Liver (tissue), 9 donors: ENCODE results near the gene DTD1. TPM values are rescaled to one million over a fixed set of nuclear protein-coding genes. Genes with fewer than 3 reads are reported as not detected.

Experiments
- DNase-seq: peaks from one replicate; pipeline ENCODE4 v3.0.0-alpha.2; 2017; ENCODE audit warnings: low spot score
- H3K27ac ChIP-seq, 2 donors: one replicate each; pipeline ENCODE4 v1.7.0; 2013; ENCODE audit warnings: inconsistent platforms in 2 of 2, low read length in 2 of 2, control low read depth in 1 of 2, low read depth in 1 of 2, mild to moderate bottlenecking in 1 of 2
- H3K27me3 ChIP-seq, 4 donors: one replicate each; pipeline versions ENCODE4 v1.6.1 to v1.7.0; 2013; ENCODE audit warnings: low read length in 3 of 4, inconsistent platforms in 1 of 4, mild to moderate bottlenecking in 1 of 4, moderate library complexity in 1 of 4; ENCODE audit not compliant: control insufficient read depth in 4 of 4, insufficient read depth in 4 of 4
- H3K36me3 ChIP-seq, 4 donors: one replicate each; pipeline versions ENCODE4 v1.6.1 to v1.7.0; 2013; ENCODE audit warnings: low read length in 3 of 4, mild to moderate bottlenecking in 3 of 4, low read depth in 1 of 4, moderate library complexity in 1 of 4; ENCODE audit not compliant: control insufficient read depth in 4 of 4, insufficient read depth in 3 of 4
- H3K4me1 ChIP-seq, 4 donors: one replicate each; pipeline versions ENCODE4 v1.6.1 to v1.7.0; 2013; ENCODE audit warnings: low read length in 3 of 4, mild to moderate bottlenecking in 3 of 4, moderate library complexity in 1 of 4; ENCODE audit not compliant: control insufficient read depth in 4 of 4, insufficient read depth in 4 of 4
- H3K4me3 ChIP-seq, 3 donors: one replicate each; pipeline versions ENCODE4 v1.6.1 to v1.7.0; 2013; ENCODE audit warnings: low read length in 3 of 3, control low read depth in 1 of 3, low read depth in 1 of 3, mild to moderate bottlenecking in 1 of 3
- H3K9ac ChIP-seq, 2 donors: one replicate each; pipeline ENCODE4 v1.7.0; 2013; ENCODE audit warnings: low read length in 2 of 2, mild to moderate bottlenecking in 2 of 2, moderate library complexity in 2 of 2, control low read depth in 1 of 2, low read depth in 1 of 2
- H3K9me3 ChIP-seq, 4 donors: one replicate each; pipeline versions ENCODE4 v1.6.1 to v1.7.0; 2013; ENCODE audit warnings: low read length in 3 of 4; ENCODE audit not compliant: control insufficient read depth in 4 of 4
- ATF3 ChIP-seq: IDR thresholded peaks from 2 replicates; pipeline ENCODE4 v1.6.1; 2016; ENCODE audit warnings: antibody characterized with exemption
- CTCF ChIP-seq: fragments of 150-350 bp; IDR thresholded peaks from 2 replicates; pipeline ENCODE4 v1.5.1; 2017; ENCODE audit warnings: improper control_type of control experiment, low read depth, low read length; ENCODE audit not compliant: missing input control
- EGR1 ChIP-seq, 2 donors: IDR thresholded peaks; 2 replicates each; pipeline ENCODE4 v1.6.1; 2016 to 2018; ENCODE audit warnings: antibody characterized with exemption in 2 of 2, low read depth in 2 of 2
- FOXA1 ChIP-seq: IDR thresholded peaks from 2 replicates; pipeline ENCODE4 v1.6.1; 2016; ENCODE audit warnings: antibody characterized with exemption
- GABPA ChIP-seq, 2 donors: IDR thresholded peaks in 1 of 2; conservative IDR thresholded peaks in 1 of 2; 2 replicates each; pipeline ENCODE4 v1.6.1; 2016; ENCODE audit warnings: antibody characterized with exemption in 2 of 2, mild to moderate bottlenecking in 1 of 2, moderate library complexity in 1 of 2
- HNF4G ChIP-seq: IDR thresholded peaks from 2 replicates; pipeline ENCODE4 v1.6.1; 2016; ENCODE audit warnings: antibody characterized with exemption
- JUND ChIP-seq, 2 donors: IDR thresholded peaks; 2 replicates each; pipeline ENCODE4 v1.6.1; 2016; ENCODE audit warnings: antibody characterized with exemption in 2 of 2
- MAX ChIP-seq: IDR thresholded peaks from 2 replicates; pipeline ENCODE4 v1.6.1; 2016; ENCODE audit warnings: antibody characterized with exemption
- NR2F2 ChIP-seq: IDR thresholded peaks from 2 replicates; pipeline ENCODE4 v1.6.1; 2016; ENCODE audit warnings: antibody characterized with exemption
- RXRA ChIP-seq, 2 donors: IDR thresholded peaks; 2 replicates each; pipeline ENCODE4 v1.6.1; 2017 to 2018; ENCODE audit warnings: antibody characterized with exemption in 2 of 2, mild to moderate bottlenecking in 1 of 2
- TAF1 ChIP-seq: conservative IDR thresholded peaks from 2 replicates; pipeline ENCODE4 v1.6.1; 2016; ENCODE audit warnings: antibody characterized with exemption, mild to moderate bottlenecking
- YY1 ChIP-seq: IDR thresholded peaks from 2 replicates; pipeline ENCODE4 v1.6.1; 2016; ENCODE audit warnings: antibody characterized with exemption, mild to moderate bottlenecking
- ZBTB33 ChIP-seq: IDR thresholded peaks from 2 replicates; pipeline ENCODE4 v1.6.1; 2016; ENCODE audit warnings: antibody characterized with exemption
- WGBS: extraction: QIAGEN DNeasy Blood & Tissue Kit; methylation state at CpG from one replicate; pipeline ENCODE4 v1.1.7; 2013; 5-methylcytosine and 5-hydroxymethylcytosine counted together
- polyA plus RNA-seq, 2 donors: library from polyadenylated mRNA; stranded (reverse) in 1 of 2; unstranded in 1 of 2; fragments of 200-250 nt in 1 of 2; fragments of >200 nt in 1 of 2; fragmentation: Nextera tagmentation in 1 of 2; extraction: Ambion mirVana in 1 of 2; gene quantifications; one replicate each; pipeline versions ENCODE4 v1.2.1 to v1.2.3, GENCODE V29; 2013 to 2015
- total RNA-seq, 2 donors: library from RNA; depleted of rRNA; stranded (reverse); fragments of >200 nt; gene quantifications; one replicate each; pipeline ENCODE4 v1.2.3, GENCODE V29; 2014
- TF ChIP-seq, protein P1 (sequence below): IDR thresholded peaks from 2 replicates; pipeline ENCODE4 v1.6.1; 2016; ENCODE audit warnings: antibody characterized with exemption, mild to moderate bottlenecking
- donor health status: healthy.
- donor health status: healthy.
- donor health status: healthy.
- donor health status: healthy.
- donor health status: healthy.

The DTD1 gene
- total and polyA plus RNA-seq, 4 donors, result 7.8 to 11.3 (median 10.1) TPM

- Histone ChIP-seq H3K4me1 (no peaks in the 10 kb centered on the region), H3K27me3 (no peaks in the 10 kb centered on the region), H3K9ac (no peak overlapping the region), H3K36me3 (no peaks in the 10 kb centered on the region), H3K27ac (no peak overlapping the region), H3K9me3 (no peaks in the 10 kb centered on the region), H3K4me3 (no peak overlapping the region)
- TF ChIP-seq ZBTB33 (no peak), YY1 (no peak), GABPA (IDR thresholded peaks at IDR 0.05 in 1 of 2, conservative IDR thresholded peaks at IDR 0.05 in 1 of 2) (no peak), EGR1 (IDR thresholded peaks at IDR 0.05; ENCODE audit: low read depth in 2 of 2) (no peak), RXRA (IDR thresholded peaks at IDR 0.05) (no peak), MAX (no peak), ATF3 (no peak), HNF4G (no peak), FOXA1 (no peak), NR2F2 (no peak), TAF1 (no peak)
- TF ChIP-seq, protein P1, sequence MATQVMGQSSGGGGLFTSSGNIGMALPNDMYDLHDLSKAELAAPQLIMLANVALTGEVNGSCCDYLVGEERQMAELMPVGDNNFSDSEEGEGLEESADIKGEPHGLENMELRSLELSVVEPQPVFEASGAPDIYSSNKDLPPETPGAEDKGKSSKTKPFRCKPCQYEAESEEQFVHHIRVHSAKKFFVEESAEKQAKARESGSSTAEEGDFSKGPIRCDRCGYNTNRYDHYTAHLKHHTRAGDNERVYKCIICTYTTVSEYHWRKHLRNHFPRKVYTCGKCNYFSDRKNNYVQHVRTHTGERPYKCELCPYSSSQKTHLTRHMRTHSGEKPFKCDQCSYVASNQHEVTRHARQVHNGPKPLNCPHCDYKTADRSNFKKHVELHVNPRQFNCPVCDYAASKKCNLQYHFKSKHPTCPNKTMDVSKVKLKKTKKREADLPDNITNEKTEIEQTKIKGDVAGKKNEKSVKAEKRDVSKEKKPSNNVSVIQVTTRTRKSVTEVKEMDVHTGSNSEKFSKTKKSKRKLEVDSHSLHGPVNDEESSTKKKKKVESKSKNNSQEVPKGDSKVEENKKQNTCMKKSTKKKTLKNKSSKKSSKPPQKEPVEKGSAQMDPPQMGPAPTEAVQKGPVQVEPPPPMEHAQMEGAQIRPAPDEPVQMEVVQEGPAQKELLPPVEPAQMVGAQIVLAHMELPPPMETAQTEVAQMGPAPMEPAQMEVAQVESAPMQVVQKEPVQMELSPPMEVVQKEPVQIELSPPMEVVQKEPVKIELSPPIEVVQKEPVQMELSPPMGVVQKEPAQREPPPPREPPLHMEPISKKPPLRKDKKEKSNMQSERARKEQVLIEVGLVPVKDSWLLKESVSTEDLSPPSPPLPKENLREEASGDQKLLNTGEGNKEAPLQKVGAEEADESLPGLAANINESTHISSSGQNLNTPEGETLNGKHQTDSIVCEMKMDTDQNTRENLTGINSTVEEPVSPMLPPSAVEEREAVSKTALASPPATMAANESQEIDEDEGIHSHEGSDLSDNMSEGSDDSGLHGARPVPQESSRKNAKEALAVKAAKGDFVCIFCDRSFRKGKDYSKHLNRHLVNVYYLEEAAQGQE, result no peak
- no peak for DNase-seq
- 95% methylated on average over 2 of the region's 2 CpGs for WGBS
Observed at GRCh38 chr20:18684775-18685174, 96.9 kb downstream of the DTD1 start.

- Histone ChIP-seq H3K27ac (no peak overlapping the region), H3K9me3 (no peaks in the 10 kb centered on the region), H3K4me3 (no peak overlapping the region), H3K36me3 (no peaks in the 10 kb centered on the region), H3K27me3 (no peaks in the 10 kb centered on the region), H3K4me1 (no peaks in the 10 kb centered on the region), H3K9ac (no peak overlapping the region)
- no peak for TF ChIP-seq ATF3
- TF ChIP-seq FOXA1, result no peak
- TF ChIP-seq CTCF, result no peak
- TF ChIP-seq TAF1, result no peak
- no peak for TF ChIP-seq GABPA (IDR thresholded peaks at IDR 0.05 in 1 of 2, conservative IDR thresholded peaks at IDR 0.05 in 1 of 2)
- TF ChIP-seq NR2F2, result no peak
- no peak for TF ChIP-seq EGR1 (IDR thresholded peaks at IDR 0.05; ENCODE audit: low read depth in 2 of 2)
- no peak for TF ChIP-seq JUND (IDR thresholded peaks at IDR 0.05)
- no peak for TF ChIP-seq HNF4G
- TF ChIP-seq RXRA (IDR thresholded peaks at IDR 0.05), result no peak
- no peak for TF ChIP-seq YY1
- TF ChIP-seq MAX, result no peak
- DNase-seq, result no peak
- WGBS, result 96% methylated on average over 5 of the region's 5 CpGs
Observed at GRCh38 chr20:18685406-18685805, 97.6 kb downstream of the DTD1 start.
